T-helper 17 cell (primary cell): ENCODE results near the gene SH3GL3. TPM values are rescaled to one million over a fixed set of nuclear protein-coding genes. Genes with fewer than 3 reads are reported as not detected.

Experiments used
- ATAC-seq: fragments of 150-1000 bp; cut with Tn5 transposase; 2 replicates; pipeline ENCODE4 v1.10.0; 2021; ENCODE audit warnings: mild to moderate bottlenecking, moderate library complexity
- DNase-seq, 3 donors: peaks; one replicate each; pipeline versions ENCODE4 v3.0.0 to v3.0.0-alpha.2; 2020 to 2021
- H3K9me3 ChIP-seq: one replicate; pipeline ENCODE4 v1.7.0; 2013; ENCODE audit warnings: low read length, mild to moderate bottlenecking; ENCODE audit not compliant: control insufficient read depth, poor library complexity, severe bottlenecking
- H3K27ac Mint-ChIP-seq: one replicate; pipeline ENCODE4 v1.8.0; 2022; ENCODE audit warnings: mild to moderate bottlenecking, moderate library complexity, mixed read lengths
- H3K27me3 Mint-ChIP-seq: one replicate; pipeline ENCODE4 v1.8.0; 2022; ENCODE audit warnings: mixed read lengths
- H3K36me3 Mint-ChIP-seq: one replicate; pipeline ENCODE4 v1.8.0; 2022; ENCODE audit warnings: low read depth, mixed read lengths
- H3K4me1 Mint-ChIP-seq: one replicate; pipeline ENCODE4 v1.8.0; 2022; ENCODE audit warnings: mild to moderate bottlenecking, mixed read lengths
- H3K4me3 Mint-ChIP-seq: one replicate; pipeline ENCODE4 v1.8.0; 2022; ENCODE audit warnings: mild to moderate bottlenecking, moderate library complexity, mixed read lengths
- total RNA-seq, 4 donors: library from RNA in 2 of 4; stranded (reverse) in 2 of 4; gene quantifications; one replicate each; pipeline ENCODE4 v1.2.3 and lab custom pipeline; 2022 to 2026

The SH3GL3 gene
- total RNA-seq, 2 donors from 2014 or later, result 0.34 TPM; not detected in 1

DNA sequence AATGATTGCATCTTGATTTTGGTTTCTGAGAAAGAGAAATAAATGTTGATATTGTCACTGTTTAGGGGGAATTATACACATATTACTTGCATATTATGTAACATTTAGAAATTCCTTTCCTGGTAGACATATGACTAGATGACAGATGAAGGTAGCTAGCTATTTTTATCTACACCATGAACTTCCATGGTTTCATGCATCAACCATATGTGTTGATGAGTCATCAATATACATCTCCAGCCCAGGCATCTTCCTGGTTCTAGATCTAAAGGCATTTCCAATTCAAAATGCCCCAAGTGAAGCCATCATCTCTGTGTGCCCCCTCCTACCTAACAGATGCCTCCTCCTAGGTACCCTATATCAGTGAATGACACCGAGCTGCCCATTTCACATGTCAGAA lies 197.3 kb downstream of the SH3GL3 start:
- no peak overlapping the region for H3K27ac Mint-ChIP-seq
- no peak for ATAC-seq
- H3K9me3 ChIP-seq, result no peaks in the 10 kb centered on the region
- H3K27me3 Mint-ChIP-seq, result peaks cover 6% of the 10 kb centered on the region
- H3K36me3 Mint-ChIP-seq, result peaks cover 2% of the 10 kb centered on the region
- no peaks in the 10 kb centered on the region for H3K4me1 Mint-ChIP-seq
- DNase-seq, result no peak
- H3K4me3 Mint-ChIP-seq, result no peak overlapping the region

DNA sequence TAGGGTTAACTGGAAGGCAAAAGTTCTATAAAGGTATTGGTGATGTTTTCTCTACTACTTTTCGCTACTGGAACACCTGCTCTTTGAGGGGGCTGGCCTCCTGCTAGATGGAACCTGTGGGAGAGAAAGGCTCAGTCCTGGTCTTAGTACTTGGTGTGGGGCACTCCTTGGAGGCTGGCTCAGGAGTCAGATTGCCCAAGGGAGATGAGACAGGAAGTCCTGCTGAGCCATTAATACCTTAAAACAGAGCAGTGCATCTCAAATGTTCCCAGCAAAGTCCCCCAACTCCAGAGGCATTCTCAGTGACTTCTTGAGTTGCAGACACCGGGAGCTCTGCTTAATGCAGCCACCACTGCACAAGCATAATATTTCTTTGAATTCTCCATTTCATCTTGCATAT lies 203.7 kb downstream of the SH3GL3 start:
- no peak for ATAC-seq
- H3K36me3 Mint-ChIP-seq, result no peaks in the 10 kb centered on the region
- H3K4me1 Mint-ChIP-seq, result no peaks in the 10 kb centered on the region
- H3K27ac Mint-ChIP-seq, result no peak overlapping the region
- no peak overlapping the region for H3K4me3 Mint-ChIP-seq
- DNase-seq, result no peak
- no peaks in the 10 kb centered on the region for H3K9me3 ChIP-seq
- peaks cover 27% of the 10 kb centered on the region for H3K27me3 Mint-ChIP-seq

DNA sequence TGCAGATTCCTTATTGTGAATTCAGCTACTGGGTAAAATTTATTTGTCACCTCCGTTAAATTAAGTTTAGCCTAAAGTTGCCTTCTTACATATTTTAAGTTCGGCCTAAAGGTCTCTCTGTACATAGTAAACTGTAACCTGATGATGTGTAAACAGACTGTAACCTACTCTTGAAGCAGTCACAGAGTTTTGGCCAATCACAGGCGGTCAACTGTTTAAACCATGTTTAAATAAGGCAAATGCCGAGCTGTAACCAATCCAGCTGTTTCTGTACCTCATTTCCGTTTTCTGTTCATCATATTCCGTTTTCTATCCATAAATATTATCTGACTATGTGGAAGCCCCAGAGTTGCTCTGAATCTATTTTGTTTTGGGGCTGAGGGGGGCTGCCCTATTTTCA lies 204.4 kb downstream of the SH3GL3 start:
- ATAC-seq, result no peak
- no peaks in the 10 kb centered on the region for H3K9me3 ChIP-seq
- Mint-ChIP-seq H3K36me3 (no peaks in the 10 kb centered on the region), H3K4me3 (no peak overlapping the region), H3K27me3 (peaks cover 30% of the 10 kb centered on the region), H3K27ac (no peak overlapping the region), H3K4me1 (no peaks in the 10 kb centered on the region)
- DNase-seq, result no peak

DNA sequence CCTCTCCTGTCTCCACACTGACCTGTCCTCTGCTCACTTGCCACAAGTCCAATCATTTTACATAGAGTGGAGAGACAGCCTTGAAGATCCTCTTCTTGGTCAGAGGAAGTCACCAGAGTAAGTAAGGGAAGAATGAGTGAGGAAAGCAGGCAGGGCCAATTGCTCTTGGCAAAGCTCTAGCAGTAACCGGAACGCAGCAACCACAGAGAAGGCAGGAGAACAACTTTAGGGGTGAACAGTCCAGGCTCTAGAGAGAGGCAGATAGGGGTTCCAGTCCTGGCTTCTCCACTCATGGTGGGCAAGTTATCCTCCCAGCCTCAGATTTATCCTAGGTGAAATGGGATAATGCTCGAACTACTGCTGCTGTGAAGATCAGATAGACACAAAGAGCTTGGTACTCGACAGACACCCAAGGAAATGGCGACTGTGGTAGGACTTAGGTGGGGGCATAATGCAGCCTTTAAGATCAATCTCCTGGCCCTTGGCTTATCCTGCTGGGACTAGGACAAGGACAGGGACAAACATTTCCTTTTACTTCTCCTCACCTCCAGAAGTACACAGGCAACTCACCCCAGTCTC lies 205.6 kb downstream of the SH3GL3 start:
- H3K4me3 Mint-ChIP-seq, result no peak overlapping the region
- H3K9me3 ChIP-seq, result no peaks in the 10 kb centered on the region
- no peaks in the 10 kb centered on the region for H3K36me3 Mint-ChIP-seq
- no peaks in the 10 kb centered on the region for H3K4me1 Mint-ChIP-seq
- H3K27ac Mint-ChIP-seq, result no peak overlapping the region
- peaks cover 30% of the 10 kb centered on the region for H3K27me3 Mint-ChIP-seq
- ATAC-seq (no peak), DNase-seq (no peak)

DNA sequence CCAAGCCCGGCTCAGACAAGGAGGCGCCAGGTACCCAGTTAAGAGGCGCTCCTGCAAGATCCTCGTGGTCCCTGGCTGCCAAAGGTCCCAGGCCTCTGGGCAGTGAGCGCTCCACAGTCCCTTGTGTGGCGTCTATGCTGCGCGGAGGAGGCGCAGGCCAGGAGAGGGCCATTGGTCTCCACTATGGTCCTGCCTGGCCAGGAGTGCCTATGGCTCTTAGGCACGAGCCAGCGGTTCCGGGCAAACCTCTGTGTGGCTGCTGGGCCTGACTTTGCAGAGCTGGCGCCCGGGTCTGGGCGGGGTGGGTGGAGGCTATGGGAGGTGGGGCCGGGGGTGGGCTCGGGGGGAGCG lies 206.1 kb downstream of the SH3GL3 start:
- Mint-ChIP-seq H3K4me1 (no peaks in the 10 kb centered on the region), H3K36me3 (no peaks in the 10 kb centered on the region), H3K4me3 (no peak overlapping the region), H3K27ac (no peak overlapping the region), H3K27me3 (peaks cover 30% of the 10 kb centered on the region)
- no peak for ATAC-seq
- H3K9me3 ChIP-seq, result no peaks in the 10 kb centered on the region
- DNase-seq, result no peak

DNA sequence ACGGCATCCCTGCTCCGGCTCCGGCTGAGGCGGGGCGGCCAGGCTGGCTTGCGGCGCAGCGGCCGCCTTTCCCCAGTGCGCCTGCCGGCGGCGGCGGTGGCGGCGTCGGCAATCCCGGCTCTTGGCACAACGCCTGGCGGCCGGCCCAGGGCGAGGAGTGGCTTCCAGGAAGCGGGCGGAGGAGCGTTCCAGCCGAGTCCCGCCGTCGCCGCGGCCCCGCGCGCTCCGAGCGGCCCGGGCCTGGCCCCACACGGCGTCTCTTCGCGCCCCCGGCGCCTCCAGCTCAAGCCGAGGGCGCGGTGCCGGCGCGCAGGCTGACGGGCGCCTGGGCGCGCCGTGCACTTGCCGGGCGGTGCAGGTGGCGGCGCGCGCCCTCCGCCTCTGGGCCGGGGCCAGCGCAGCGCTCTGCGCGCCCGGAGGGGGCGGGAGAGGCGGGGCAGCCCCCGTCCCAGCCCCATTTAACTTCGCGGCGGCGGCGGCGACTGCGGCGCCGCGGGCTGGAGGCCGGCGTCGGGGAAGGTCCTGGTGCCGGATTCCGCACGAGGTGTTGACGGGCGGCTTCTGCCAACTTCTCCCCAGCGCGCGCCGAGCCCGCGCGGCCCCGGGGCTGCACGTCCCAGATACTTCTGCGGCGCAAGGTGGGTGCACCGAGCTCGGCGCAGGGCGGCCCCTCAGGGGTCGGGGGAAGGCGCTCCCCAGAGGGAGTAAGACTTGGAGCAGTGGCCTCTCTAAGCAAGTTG lies 206.7 kb downstream of the SH3GL3 start, which contains the start of gene ADAMTSL3:
TSS of gene ADAMTSL3 (plus strand) at position 485 of the 740 bp plus-strand sequence. CDS start 1,639 bp downstream, outside the sequence.
- Mint-ChIP-seq H3K4me3 (no peak within 1 kb of the TSS), H3K36me3 (no peaks in the 10 kb centered on the region), H3K27me3 (peaks cover 30% of the 10 kb centered on the region), H3K4me1 (no peaks in the 10 kb centered on the region), H3K27ac (no peak within 1 kb of the TSS)
- H3K9me3 ChIP-seq, result no peaks in the 10 kb centered on the region
- DNase-seq, result no peak
- ATAC-seq, result no peak

DNA sequence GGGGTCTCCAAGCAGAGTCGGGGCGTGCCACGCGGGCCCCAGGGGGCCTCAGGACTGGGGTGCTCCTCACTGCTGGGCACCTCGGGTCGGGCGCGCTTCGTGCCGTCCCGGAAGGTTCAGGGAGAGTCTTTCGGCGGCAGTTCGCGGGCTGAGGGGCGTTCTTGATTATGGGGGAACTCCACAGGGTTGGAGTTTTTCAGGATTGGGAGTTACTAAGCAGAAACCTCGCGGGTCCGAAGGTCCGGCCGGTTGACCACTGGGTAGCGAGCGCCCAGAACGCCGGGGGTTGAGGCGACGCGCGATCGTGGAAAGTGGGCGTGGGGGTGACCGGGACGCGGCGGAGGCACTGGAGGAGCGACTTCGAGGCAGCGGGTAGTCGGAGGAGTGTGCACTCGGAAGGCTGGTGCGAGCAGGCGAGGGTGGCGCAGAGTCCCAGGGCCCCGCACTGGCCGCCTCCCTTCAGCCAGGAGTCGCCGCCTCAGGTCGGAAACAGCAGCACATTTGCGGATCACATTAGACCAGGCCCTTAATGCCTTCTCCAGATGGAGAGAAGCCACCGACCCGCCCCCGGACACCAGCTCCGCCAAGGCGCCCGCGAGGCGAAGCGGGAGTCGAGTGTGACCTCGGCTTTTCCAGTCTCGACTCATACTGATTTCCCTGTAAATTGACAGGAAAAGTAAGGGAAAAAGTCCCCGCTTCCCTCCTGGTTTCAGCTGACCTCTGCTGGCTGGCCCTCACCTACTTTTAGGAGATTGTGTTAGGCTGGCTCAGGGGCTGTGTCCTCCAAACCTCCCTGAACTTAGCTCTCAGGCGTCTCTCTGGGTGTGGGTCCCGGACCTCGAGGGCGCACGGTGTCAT lies 207.5 kb downstream of the SH3GL3 start:
- Mint-ChIP-seq H3K27me3 (peaks cover 30% of the 10 kb centered on the region), H3K36me3 (no peaks in the 10 kb centered on the region), H3K4me3 (no peak overlapping the region), H3K27ac (no peak overlapping the region), H3K4me1 (no peaks in the 10 kb centered on the region)
- DNase-seq (no peak), ATAC-seq (no peak)
- H3K9me3 ChIP-seq, result no peaks in the 10 kb centered on the region

DNA sequence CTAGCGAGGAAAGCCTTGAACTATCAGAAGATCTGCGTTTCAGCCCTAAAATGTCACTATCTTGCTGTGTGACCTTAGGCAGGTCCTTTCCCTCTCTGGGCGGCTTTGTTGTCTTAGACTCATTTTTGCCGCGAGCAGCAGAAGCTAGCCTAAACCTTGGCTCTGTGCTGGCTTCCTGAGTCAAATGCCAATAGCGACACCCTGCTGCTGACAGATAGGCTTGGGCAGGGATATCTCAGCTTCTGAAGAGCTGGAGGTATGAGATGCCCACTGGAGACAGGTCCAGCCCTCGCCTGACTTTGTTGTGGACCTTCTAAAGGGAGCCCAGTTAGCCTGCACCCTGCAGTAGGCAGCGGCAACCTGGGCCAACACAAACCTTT lies 208.1 kb downstream of the SH3GL3 start:
- Mint-ChIP-seq H3K27ac (no peak overlapping the region), H3K4me1 (no peaks in the 10 kb centered on the region), H3K27me3 (peaks cover 30% of the 10 kb centered on the region), H3K4me3 (no peak overlapping the region), H3K36me3 (no peaks in the 10 kb centered on the region)
- DNase-seq, result no peak
- no peak for ATAC-seq
- no peaks in the 10 kb centered on the region for H3K9me3 ChIP-seq

DNA sequence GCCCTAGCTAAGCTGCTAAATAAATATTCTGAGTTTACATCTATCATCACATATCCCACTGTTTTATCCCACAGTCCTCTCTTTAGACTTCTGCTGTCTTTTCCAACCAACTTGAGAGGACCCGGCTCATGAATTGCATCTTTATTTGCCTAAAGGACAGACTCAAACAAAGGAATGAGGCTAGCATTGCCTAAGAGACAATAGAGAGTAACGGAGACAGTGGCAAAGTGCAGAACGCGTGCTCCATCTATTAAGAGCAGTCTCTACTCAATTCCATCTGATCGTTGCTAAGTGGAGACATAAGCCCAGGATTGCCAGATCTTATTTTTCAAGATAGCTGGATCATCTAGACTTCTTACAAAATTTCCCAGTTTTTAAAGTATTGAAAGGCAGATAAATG lies 209.1 kb downstream of the SH3GL3 start:
- Mint-ChIP-seq H3K4me3 (no peak overlapping the region), H3K27ac (no peak overlapping the region), H3K36me3 (no peaks in the 10 kb centered on the region), H3K27me3 (peaks cover 30% of the 10 kb centered on the region), H3K4me1 (no peaks in the 10 kb centered on the region)
- no peaks in the 10 kb centered on the region for H3K9me3 ChIP-seq
- DNase-seq (no peak), ATAC-seq (no peak)

DNA sequence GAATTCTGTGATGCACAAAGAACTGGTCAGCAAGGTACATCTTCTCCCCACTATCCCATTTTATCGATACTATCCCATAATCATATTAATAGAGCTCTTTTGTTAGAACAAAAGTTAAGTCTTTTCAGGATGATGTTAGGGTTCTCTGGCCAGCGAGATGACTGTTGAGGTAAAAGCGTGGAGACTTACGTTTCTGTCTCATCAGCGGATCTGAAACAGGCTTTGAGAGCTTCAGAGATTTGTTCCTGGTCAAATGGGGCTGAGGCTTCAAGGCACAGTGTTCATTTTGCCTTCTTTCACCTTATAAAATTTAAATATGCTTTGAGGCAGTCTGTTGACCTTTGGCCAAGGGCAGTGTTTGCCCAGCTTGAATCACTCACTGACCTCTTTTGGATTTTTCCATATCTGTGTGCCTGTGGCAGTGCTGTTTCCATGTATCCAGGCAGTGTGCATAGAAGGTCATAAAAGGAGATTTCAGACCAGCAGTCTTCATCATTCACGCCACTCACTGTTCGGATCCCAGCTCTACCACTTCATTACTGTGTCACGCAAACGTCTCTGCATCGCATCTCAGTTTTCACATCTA lies 209.9 kb downstream of the SH3GL3 start:
- H3K4me3 Mint-ChIP-seq, result no peak overlapping the region

DNA sequence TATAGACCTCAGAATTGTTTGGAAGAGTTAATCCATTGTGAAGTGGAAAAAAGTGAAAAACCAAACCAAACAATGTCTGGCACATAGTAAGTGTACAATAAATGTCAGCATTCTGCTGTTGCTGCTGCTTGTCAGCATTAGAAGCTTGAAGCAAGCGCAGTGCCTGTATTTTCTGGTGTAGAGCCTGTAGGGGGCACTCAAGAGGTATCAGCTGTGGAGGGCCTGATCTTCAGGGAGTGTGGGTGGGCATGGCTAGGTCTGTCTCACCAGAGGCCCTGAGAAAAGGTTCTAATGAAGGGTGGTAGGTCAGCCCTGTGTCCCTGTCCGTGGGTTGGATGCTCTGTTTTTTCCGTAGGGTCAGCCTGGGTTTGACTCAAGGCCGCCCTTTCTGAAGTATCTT lies 210.4 kb downstream of the SH3GL3 start:
- Mint-ChIP-seq H3K4me1 (no peaks in the 10 kb centered on the region), H3K27me3 (peaks cover 17% of the 10 kb centered on the region), H3K27ac (no peak overlapping the region), H3K4me3 (no peak overlapping the region), H3K36me3 (no peaks in the 10 kb centered on the region)
- ATAC-seq, result no peak
- H3K9me3 ChIP-seq, result no peaks in the 10 kb centered on the region
- DNase-seq, result no peak

More for the DNA sequence above, 209.9 kb downstream of the SH3GL3 start:
- DNase-seq, result no peak
- Mint-ChIP-seq H3K4me1 (no peaks in the 10 kb centered on the region), H3K36me3 (no peaks in the 10 kb centered on the region), H3K27ac (no peak overlapping the region), H3K27me3 (peaks cover 22% of the 10 kb centered on the region)
- no peak for ATAC-seq
- H3K9me3 ChIP-seq, result no peaks in the 10 kb centered on the region

DNA sequence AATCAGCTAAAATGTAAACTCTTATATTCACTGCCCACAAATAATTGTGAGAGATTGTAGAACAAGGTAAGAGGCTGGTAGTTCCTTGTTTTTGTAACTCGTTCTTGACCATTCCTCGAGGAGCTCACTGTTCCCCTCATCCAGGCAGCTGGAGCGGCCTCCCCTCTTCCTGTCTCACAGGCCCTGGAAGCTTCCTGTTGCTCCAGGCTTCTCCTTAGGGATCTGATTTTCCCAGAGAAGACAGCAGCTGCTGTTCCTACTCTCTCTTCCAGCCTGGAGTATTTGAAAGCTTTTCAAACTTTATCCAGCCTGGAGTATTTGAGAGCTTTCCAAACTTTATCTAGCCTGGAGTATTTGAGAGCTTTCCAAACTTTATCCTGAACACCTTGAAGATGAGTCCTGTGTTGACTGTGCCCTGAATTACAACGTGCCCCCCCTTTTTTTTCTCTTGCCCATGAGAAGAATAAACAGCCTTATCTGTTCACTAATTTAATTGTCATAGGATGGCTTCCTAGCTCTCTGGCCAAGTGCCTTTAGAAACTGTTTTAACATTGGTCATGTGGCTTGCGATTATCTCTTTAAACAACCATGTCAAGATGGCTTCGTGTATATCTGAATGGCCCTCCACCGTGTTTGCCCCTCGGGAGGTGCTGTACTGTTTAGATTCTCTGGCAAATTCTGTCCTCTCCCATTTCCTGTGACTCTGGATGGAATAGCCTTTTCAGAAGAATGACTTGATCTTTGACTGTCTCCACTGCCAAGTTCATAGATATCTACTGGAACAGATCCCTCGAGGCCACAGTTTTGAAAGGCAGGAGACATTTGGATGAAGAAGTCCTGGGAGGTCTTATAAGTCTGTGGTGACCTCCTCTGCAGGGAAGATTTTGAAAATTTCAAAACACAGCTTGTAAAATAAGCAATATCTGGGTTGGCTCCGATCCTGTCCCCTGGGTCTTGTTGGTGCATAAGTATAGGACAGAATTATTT lies 211.6 kb downstream of the SH3GL3 start:
- Mint-ChIP-seq H3K4me1 (no peaks in the 10 kb centered on the region), H3K27me3 (peaks cover 10% of the 10 kb centered on the region)
- H3K9me3 ChIP-seq, result no peaks in the 10 kb centered on the region

More for the DNA sequence above, 211.6 kb downstream of the SH3GL3 start:
- DNase-seq (no peak), ATAC-seq (no peak)
- Mint-ChIP-seq H3K27ac (no peak overlapping the region), H3K36me3 (no peaks in the 10 kb centered on the region), H3K4me3 (no peak overlapping the region)
